ENCODE results near the gene TMEM242. TPM values are rescaled to one million over a fixed set of nuclear protein-coding genes. Genes with fewer than 3 reads are reported as not detected.

The TMEM242 gene
- total RNA-seq, 2 experiments from 2014 or later, result 8.1 to 8.6 TPM

DNA sequence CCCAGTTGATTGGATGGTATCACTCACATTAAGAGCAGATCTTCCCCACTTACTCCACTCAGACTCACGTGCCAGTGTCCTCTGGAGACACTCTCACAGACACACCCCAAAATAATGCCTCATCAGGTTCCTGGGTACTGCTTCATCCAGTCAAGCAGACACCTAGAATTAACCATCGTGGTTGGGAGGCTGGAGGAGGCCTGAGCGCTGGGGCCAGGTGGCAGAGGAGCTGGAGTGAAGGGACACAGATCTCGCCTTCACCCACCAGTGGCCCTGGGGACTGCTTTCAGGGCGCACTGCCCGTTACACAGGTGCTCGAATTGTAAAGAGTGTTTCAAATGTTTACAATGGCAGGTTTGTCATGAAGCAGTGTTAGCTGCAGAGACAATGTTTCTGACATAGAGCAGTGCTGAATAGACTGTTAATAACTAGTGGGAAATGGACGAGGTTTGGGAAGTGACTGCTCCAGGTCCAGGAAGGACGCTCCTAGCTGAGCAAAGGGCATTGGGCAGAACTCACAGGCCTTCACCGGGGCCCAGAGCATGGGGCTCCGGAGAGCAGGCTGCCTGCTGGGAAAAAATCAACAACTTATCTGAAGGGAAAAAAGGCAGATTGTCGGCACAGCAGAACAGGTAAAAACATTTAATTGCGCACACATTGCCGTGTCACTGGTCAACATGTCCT is 38.4 kb downstream of the TMEM242 start:
- Mint-ChIP-seq H3K27me3 (no peaks in the 10 kb centered on the region), H3K9me3 (no peaks in the 10 kb centered on the region), H3K27ac (no peak overlapping the region), H3K36me3 (no peaks in the 10 kb centered on the region), H3K4me3 (no peak overlapping the region), H3K4me1 (ENCODE audit: low read depth) (peaks cover 4% of the 10 kb centered on the region)
- POLR2A ChIA-PET, result no interaction called here
- DNase-seq, result no peak
- CTCF ChIA-PET, result no interaction called here
- intact Hi-C loops (cut with micrococcal nuclease), result no loop called here

DNA sequence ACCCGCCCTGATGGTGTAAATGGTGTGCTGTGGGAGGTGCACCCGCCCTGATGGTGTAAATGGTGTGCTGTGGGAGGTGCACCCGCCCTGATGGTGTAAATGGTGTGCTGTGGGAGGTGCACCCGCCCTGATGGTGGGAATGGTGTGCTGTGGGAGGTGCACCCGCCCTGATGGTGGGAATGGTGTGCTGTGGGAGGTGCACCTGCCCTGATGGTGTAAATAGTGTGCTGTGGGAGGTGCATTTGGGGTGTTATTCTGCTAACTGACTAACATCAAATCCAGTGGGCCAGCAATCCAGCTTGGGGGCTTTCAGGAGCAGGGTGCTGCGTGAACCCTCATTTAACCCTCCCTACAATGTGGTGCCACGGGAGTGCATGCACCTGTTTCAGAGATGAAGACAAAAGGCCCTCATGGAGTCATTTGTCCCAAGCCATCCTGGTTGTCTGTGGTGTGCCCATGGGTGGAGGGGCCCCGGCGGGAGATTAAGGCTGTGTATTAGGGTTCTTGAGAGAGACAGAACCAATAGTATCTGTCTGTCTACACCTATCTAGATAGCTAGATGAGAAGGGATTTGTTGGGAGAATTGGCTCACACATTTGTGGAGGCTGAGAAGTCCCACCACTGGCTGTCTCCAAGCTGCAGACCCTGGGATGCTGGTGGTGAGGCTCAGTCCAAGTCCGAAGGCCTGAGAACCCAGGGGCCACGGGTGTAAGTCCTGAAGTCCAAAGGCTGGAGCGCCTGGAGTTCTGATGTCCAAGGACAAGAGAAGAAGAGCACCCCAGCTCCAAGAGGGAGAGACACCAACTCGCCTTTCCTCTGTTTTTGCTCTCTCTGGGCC is 39.2 kb downstream of the TMEM242 start:
- DNase-seq, result no peak
- POLR2A ChIA-PET, result no interaction called here

DNA sequence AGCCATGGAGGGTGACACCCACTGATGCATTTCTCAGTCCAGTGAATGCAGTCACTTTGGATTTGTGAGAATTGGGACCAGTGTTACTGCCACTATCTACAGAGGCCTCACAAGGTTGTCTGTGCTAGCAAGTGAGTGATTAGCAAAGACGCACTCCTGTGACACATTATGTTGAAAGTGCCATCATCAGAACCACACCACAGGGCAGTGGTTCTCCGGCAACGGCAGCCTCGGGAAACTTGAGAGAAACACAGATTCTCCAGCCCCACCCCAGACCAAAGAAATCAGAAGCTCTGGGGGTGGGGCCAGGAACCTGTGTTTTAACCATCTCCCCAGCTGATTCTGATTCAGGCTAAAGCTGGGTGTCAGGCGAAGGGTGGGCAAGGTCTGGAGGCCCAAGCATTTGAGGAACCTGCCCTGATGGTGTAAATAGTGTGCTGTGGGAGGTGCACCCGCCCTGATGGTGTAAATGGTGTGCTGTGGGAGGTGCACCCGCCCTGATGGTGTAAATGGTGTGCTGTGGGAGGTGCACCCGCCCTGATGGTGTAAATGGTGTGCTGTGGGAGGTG is 39.9 kb downstream of the TMEM242 start:
- H3K36me3 Mint-ChIP-seq, result no peaks in the 10 kb centered on the region
- intact Hi-C loops (cut with micrococcal nuclease), result no loop called here
- H3K27me3 Mint-ChIP-seq, result no peaks in the 10 kb centered on the region
- no peak for DNase-seq
- H3K4me1 Mint-ChIP-seq (ENCODE audit: low read depth), result peaks cover 4% of the 10 kb centered on the region
- no peak overlapping the region for H3K4me3 Mint-ChIP-seq
- POLR2A ChIA-PET, result no interaction called here
- no peaks in the 10 kb centered on the region for H3K9me3 Mint-ChIP-seq
- CTCF ChIA-PET, result no interaction called here
- H3K27ac Mint-ChIP-seq, result no peak overlapping the region

More for the DNA sequence above, 39.2 kb downstream of the TMEM242 start:
- intact Hi-C loops (cut with micrococcal nuclease), result no loop called here
- Mint-ChIP-seq H3K4me1 (ENCODE audit: low read depth) (peaks cover 4% of the 10 kb centered on the region), H3K36me3 (no peaks in the 10 kb centered on the region), H3K9me3 (no peaks in the 10 kb centered on the region), H3K27me3 (no peaks in the 10 kb centered on the region), H3K4me3 (no peak overlapping the region), H3K27ac (no peak overlapping the region)
- CTCF ChIA-PET, result no interaction called here

DNA sequence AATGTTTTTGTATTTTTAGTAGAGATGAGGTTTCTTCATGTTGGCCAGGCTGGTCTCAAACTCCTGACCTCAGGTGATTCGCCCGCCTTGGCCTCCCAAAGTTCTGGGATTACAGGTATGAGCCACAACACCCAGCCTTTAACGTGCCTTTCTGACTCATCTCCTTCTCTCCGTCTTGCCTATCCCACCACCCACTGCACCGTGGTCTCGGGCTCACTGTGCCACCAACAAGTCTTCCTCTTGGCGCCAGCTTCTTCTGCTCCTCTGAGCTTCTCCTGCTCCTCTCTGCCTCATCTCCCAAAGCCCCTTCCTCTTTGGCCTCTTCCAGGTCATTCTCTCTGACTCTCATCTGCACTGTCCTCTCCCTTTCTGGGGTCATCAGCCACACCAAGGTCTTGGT is 41.0 kb downstream of the TMEM242 start:
- intact Hi-C loops (cut with micrococcal nuclease), result no loop called here
- DNase-seq, result peak; percentile 35
- no peaks in the 10 kb centered on the region for H3K27me3 Mint-ChIP-seq
- ChIA-PET CTCF (no interaction called here), POLR2A (no interaction called here)
- H3K9me3 Mint-ChIP-seq, result no peaks in the 10 kb centered on the region
- H3K27ac Mint-ChIP-seq, result no peak overlapping the region
- H3K36me3 Mint-ChIP-seq, result no peaks in the 10 kb centered on the region
- H3K4me1 Mint-ChIP-seq (ENCODE audit: low read depth), result peaks cover 4% of the 10 kb centered on the region
- no peak overlapping the region for H3K4me3 Mint-ChIP-seq

DNA sequence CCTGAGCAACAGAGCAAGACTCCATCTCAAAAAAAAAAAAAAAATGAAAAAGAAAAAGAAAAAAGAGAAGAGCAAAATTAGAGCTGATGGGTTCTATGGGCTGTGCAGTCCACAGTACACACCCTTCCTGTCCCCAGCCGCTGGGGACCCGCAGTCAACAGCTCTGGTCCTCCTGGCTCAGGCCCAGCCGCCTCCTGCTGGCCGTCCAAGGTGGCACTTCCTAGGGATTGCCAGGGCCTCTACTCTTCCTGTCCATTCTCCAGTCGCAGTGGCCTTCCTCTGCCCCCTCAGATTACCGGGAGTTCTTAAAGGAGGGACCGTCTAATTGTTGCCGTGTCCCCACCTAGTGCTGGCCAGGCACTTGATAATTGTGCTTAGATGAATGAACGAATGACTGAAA is 41.7 kb downstream of the TMEM242 start:
- H3K27me3 Mint-ChIP-seq, result no peaks in the 10 kb centered on the region
- no peak for DNase-seq
- H3K27ac Mint-ChIP-seq, result no peak overlapping the region
- peaks cover 4% of the 10 kb centered on the region for H3K4me1 Mint-ChIP-seq (ENCODE audit: low read depth)
- H3K36me3 Mint-ChIP-seq, result no peaks in the 10 kb centered on the region
- POLR2A ChIA-PET, result no interaction called here
- CTCF ChIA-PET, result interaction anchor here (0.5 kb wide), 1 partner anchor 586 kb away, joined by 3 read pairs; no protein-coding TSS in a partner anchor
- intact Hi-C loops (cut with micrococcal nuclease), result no loop called here
- no peaks in the 10 kb centered on the region for H3K9me3 Mint-ChIP-seq
- no peak overlapping the region for H3K4me3 Mint-ChIP-seq

DNA sequence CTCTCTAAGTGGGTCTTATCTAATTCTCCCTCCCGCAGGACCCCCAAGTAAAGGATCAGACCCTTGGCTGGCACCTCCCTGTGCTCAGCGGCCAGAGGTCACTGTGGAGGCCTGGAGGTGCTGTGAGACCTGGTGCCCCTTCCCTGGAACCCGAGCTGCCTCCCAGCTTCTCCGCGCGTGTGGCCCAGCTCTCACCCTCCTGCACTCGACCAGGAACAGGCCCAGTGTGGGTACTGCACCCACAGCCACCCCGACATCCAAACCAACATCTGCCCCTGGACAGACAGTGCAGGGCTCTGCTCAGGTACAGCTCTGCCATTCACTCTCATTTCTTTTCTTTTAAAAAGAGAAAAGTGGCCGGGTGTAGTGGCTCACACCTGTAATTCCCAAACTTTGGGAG is 42.4 kb downstream of the TMEM242 start:
- H3K27me3 Mint-ChIP-seq, result no peaks in the 10 kb centered on the region
- no peak overlapping the region for H3K27ac Mint-ChIP-seq
- H3K4me1 Mint-ChIP-seq (ENCODE audit: low read depth), result peaks cover 4% of the 10 kb centered on the region
- ChIA-PET POLR2A (no interaction called here), CTCF (interaction anchor here (0.5 kb wide), 1 partner anchor 585 kb away, joined by 3 read pairs; no protein-coding TSS in a partner anchor)
- no peak for DNase-seq
- no peaks in the 10 kb centered on the region for H3K36me3 Mint-ChIP-seq
- intact Hi-C loops (cut with micrococcal nuclease), result no loop called here
- no peak overlapping the region for H3K4me3 Mint-ChIP-seq
- no peaks in the 10 kb centered on the region for H3K9me3 Mint-ChIP-seq

GRCh38 chr6:157280157-157280556 is 43.2 kb downstream of the TMEM242 start:
- no peak for DNase-seq
- POLR2A ChIA-PET, result no interaction called here
- intact Hi-C loops (cut with micrococcal nuclease), result no loop called here
- Mint-ChIP-seq H3K4me1 (ENCODE audit: low read depth) (peaks cover 4% of the 10 kb centered on the region), H3K27me3 (no peaks in the 10 kb centered on the region), H3K36me3 (no peaks in the 10 kb centered on the region), H3K9me3 (no peaks in the 10 kb centered on the region), H3K27ac (no peak overlapping the region), H3K4me3 (no peak overlapping the region)
- CTCF ChIA-PET, result no interaction called here

GRCh38 chr6:157278171-157278570 is 45.1 kb downstream of the TMEM242 start:
- POLR2A ChIA-PET, result no interaction called here
- CTCF ChIA-PET, result interaction anchor here (1.8 kb wide), 1 partner anchor 43 kb away, joined by 6 read pairs; no protein-coding TSS in a partner anchor
- peaks cover 9% of the 10 kb centered on the region for H3K4me1 Mint-ChIP-seq (ENCODE audit: low read depth)
- H3K27ac Mint-ChIP-seq, result no peak overlapping the region
- H3K4me3 Mint-ChIP-seq, result no peak overlapping the region
- H3K27me3 Mint-ChIP-seq, result no peaks in the 10 kb centered on the region
- no peaks in the 10 kb centered on the region for H3K36me3 Mint-ChIP-seq
- no peak for DNase-seq
- H3K9me3 Mint-ChIP-seq, result no peaks in the 10 kb centered on the region
- intact Hi-C loops (cut with micrococcal nuclease), result loop anchor here (10.0 kb wide), 2 partner anchors 493 to 1963 kb away; partner anchors contain the start of gene TFB1M

- Mint-ChIP-seq H3K27me3 (no peaks in the 10 kb centered on the region), H3K36me3 (no peaks in the 10 kb centered on the region), H3K4me1 (ENCODE audit: low read depth) (peaks cover 5% of the 10 kb centered on the region), H3K9me3 (no peaks in the 10 kb centered on the region), H3K4me3 (no peak overlapping the region), H3K27ac (no peak overlapping the region)
- intact Hi-C loops (cut with micrococcal nuclease), result loop anchor here (10.0 kb wide), 2 partner anchors 492 to 1962 kb away; partner anchors contain the start of gene TFB1M
- DNase-seq, result no peak
- POLR2A ChIA-PET, result no interaction called here
- CTCF ChIA-PET, result interaction anchor here (1.8 kb wide), 1 partner anchor 41 kb away, joined by 6 read pairs; no protein-coding TSS in a partner anchor
These were observed 46.6 kb downstream of the TMEM242 start for GRCh38 chr6:157276731-157277130.

DNA sequence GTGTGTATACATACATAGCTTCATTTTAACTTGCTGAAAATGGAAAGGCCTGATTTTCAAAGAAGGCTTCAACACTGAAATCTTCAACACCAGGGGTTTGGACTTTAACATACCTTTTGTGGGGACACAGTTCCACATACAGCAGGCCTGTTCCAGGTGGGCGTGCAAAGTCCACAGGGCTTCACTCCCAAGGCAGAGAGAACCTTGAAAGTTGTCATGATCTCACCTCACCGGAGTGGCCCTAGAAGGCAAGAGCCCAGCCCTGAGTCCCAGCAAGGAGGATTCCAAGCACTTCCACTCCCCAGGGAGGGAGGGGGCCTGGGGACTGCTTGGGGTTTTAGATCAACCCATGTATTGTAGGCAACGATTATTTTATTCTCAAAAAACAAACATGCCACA is 47.2 kb downstream of the TMEM242 start:
- ChIA-PET CTCF (interaction anchor here (1.1 to 2.6 kb wide), 3 partner anchors 40 to 242 kb away, joined by 3 to 16 read pairs (median 6); no protein-coding TSS in a partner anchor), POLR2A (no interaction called here)
- Mint-ChIP-seq H3K9me3 (no peaks in the 10 kb centered on the region), H3K4me1 (ENCODE audit: low read depth) (peaks cover 5% of the 10 kb centered on the region), H3K27me3 (no peaks in the 10 kb centered on the region), H3K36me3 (no peaks in the 10 kb centered on the region), H3K27ac (no peak overlapping the region), H3K4me3 (no peak overlapping the region)
- DNase-seq, result no peak
- intact Hi-C loops (cut with micrococcal nuclease), result loop anchor here (10.0 kb wide), 2 partner anchors 491 to 1961 kb away; partner anchors contain the start of gene TFB1M

GRCh38 chr6:157274471-157275226 is 48.7 kb downstream of the TMEM242 start:
- Mint-ChIP-seq H3K4me3 (peak overlapping the region; percentile 76), H3K27ac (peak overlapping the region; percentile 89), H3K27me3 (no peaks in the 10 kb centered on the region), H3K36me3 (no peaks in the 10 kb centered on the region), H3K9me3 (peaks cover 8% of the 10 kb centered on the region), H3K4me1 (ENCODE audit: low read depth) (peaks cover 5% of the 10 kb centered on the region)
- CTCF ChIA-PET, result interaction anchor here (0.7 to 2.6 kb wide), 12 partner anchors 11 to 878 kb away, joined by 3 to 16 read pairs (median 3); no protein-coding TSS in a partner anchor
- DNase-seq, result peak; percentile 90
- POLR2A ChIA-PET, result interaction anchor here (1.1 to 2.0 kb wide), 3 partner anchors 39 to 253 kb away, joined by 3 to 5 read pairs (median 4); partner anchors contain the start of gene TMEM242
- intact Hi-C loops (cut with micrococcal nuclease), result loop anchor here (1.0 to 10.0 kb wide), 5 partner anchors 40 to 1960 kb away; partner anchors contain the start of gene TFB1M

Data from activated CD4-positive, alpha-beta memory T cell treated with anti-CD3 and anti-CD28 coated beads for 36 hours (primary cell).